Osteoblast (primary cell): ENCODE measurements around the gene TAC3. TPM values are rescaled to one million over a fixed set of nuclear protein-coding genes. Genes with fewer than 3 reads are reported as not detected.
A peak's percentile ranks its signal among the peaks of the same experiment; 100 is the strongest.

Source experiments
- DNase-seq: peaks from one replicate; pipeline ENCODE4 v3.0.0; 2011; ENCODE audit warnings: low spot score, mixed read lengths; ENCODE audit not compliant: insufficient read length; ENCODE audit errors: missing footprints
- H2AFZ ChIP-seq: 2 replicates; pipeline ENCODE4 v1.6.0; 2011; ENCODE audit warnings: mild to moderate bottlenecking, low read length
- H3K27ac ChIP-seq: 2 replicates; pipeline ENCODE4 v1.5.1; 2011; ENCODE audit warnings: mild to moderate bottlenecking, low read depth, low read length, moderate library complexity
- H3K27me3 ChIP-seq: 2 replicates; pipeline ENCODE4 v1.6.0; 2012; ENCODE audit warnings: mild to moderate bottlenecking, control low read depth, inconsistent platforms, low read length, moderate library complexity; ENCODE audit not compliant: insufficient read depth
- H3K36me3 ChIP-seq: 2 replicates; pipeline ENCODE4 v1.5.1; 2011; ENCODE audit warnings: mild to moderate bottlenecking, low read length, control low read depth, moderate library complexity; ENCODE audit not compliant: insufficient read depth
- H3K4me1 ChIP-seq: 2 replicates; pipeline ENCODE4 v1.5.1; 2011; ENCODE audit warnings: mild to moderate bottlenecking, low read length, control low read depth, moderate library complexity; ENCODE audit not compliant: insufficient read depth
- H3K4me2 ChIP-seq: 2 replicates; pipeline ENCODE4 v1.6.0; 2011; ENCODE audit warnings: mild to moderate bottlenecking, low read length; ENCODE audit not compliant: insufficient read depth
- H3K4me3 ChIP-seq: fragments of 200-600 bp; sonication (generic); 3 replicates; pipeline ENCODE4 v1.5.1; 2012; ENCODE audit warnings: mild to moderate bottlenecking, low read length, inconsistent platforms; ENCODE audit not compliant: insufficient read depth
- H3K79me2 ChIP-seq: 2 replicates; pipeline ENCODE4 v1.6.0; 2012; ENCODE audit warnings: mild to moderate bottlenecking, low read length, control low read depth, inconsistent platforms; ENCODE audit not compliant: insufficient read depth
- H3K9me3 ChIP-seq: 2 replicates; pipeline ENCODE4 v1.5.1; 2011; ENCODE audit warnings: low read depth, low read length, control low read depth
- H4K20me1 ChIP-seq: 2 replicates; pipeline ENCODE4 v1.6.0; 2012; ENCODE audit warnings: mild to moderate bottlenecking, low read length, control low read depth; ENCODE audit not compliant: insufficient read depth
- CTCF ChIP-seq: IDR thresholded peaks from 2 replicates; pipeline ENCODE4 v1.5.1; 2011; ENCODE audit warnings: mild to moderate bottlenecking, low read depth, low read length, moderate library complexity; ENCODE audit errors: extremely low read depth
- total RNA-seq: library from RNA; depleted of rRNA; stranded (reverse); fragments of >200 nt; gene quantifications from 2 replicates; pipeline ENCODE4 v1.2.3, GENCODE V29; 2012

TAC3 gene
- total RNA-seq, 1 donor = not detected

- no peak for TF ChIP-seq CTCF
- H3K4me2 ChIP-seq = peak overlapping the region; percentile 22
- peaks cover 17% of the 10 kb centered on the region for H3K4me1 ChIP-seq
- no peaks in the 10 kb centered on the region for H4K20me1 ChIP-seq
- DNase-seq = no peak
- peaks cover 31% of the 10 kb centered on the region for H3K27me3 ChIP-seq
- no peak overlapping the region for H3K4me3 ChIP-seq
- H3K79me2 ChIP-seq = no peaks in the 10 kb centered on the region
- no peak overlapping the region for H3K27ac ChIP-seq
- H3K36me3 ChIP-seq = no peaks in the 10 kb centered on the region
- H2AFZ ChIP-seq = peak overlapping the region; percentile 21
- H3K9me3 ChIP-seq = no peaks in the 10 kb centered on the region
Measured at GRCh38 chr12:57011438-57012424, 4.6 kb downstream of the TAC3 start.

DNA sequence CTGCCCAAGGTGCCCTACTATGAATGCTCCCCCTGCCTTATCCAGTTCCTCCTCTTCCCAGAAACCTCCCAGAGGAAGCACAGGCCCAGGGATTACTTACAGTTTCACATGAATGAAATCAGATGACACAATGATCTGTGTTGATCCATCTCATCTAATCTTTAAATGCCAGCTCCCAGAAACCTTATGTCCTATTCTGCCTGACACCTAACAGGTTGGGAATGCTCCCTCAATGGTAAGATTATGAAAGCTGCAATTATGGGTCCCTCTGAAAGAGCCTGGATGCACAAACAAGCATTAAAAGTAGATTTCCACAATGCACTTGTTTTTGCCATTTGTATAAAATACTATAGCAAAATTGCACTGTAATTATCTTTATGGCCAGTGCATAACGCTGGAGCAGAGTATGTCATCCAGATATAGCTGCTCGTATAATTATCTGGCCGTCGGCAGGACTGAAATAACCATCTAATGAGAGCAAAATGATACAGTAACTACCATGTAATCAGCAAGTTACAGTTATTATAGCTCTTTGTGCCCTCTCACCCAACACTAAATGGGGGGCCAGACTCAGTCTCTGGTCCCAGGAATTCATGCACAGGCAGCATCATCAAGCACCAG lies 5.6 kb downstream of the TAC3 start:
- no peak overlapping the region for H3K4me2 ChIP-seq
- H3K4me1 ChIP-seq = peaks cover 20% of the 10 kb centered on the region
- no peak overlapping the region for H2AFZ ChIP-seq
- H3K36me3 ChIP-seq = no peaks in the 10 kb centered on the region
- no peak for TF ChIP-seq CTCF
- H3K4me3 ChIP-seq = no peak overlapping the region
- peaks cover 26% of the 10 kb centered on the region for H3K27me3 ChIP-seq
- H3K9me3 ChIP-seq = no peaks in the 10 kb centered on the region
- no peak for DNase-seq
- H3K79me2 ChIP-seq = peaks cover 2% of the 10 kb centered on the region
- H3K27ac ChIP-seq = no peak overlapping the region
- no peaks in the 10 kb centered on the region for H4K20me1 ChIP-seq

GRCh38 chr12:57009949-57010626 lies 6.2 kb downstream of the TAC3 start:
- no peak for DNase-seq

More at GRCh38 chr12:57009949-57010626, 6.2 kb downstream of the TAC3 start:
- Histone ChIP-seq H3K36me3 (no peaks in the 10 kb centered on the region), H3K9me3 (no peaks in the 10 kb centered on the region), H3K4me1 (peaks cover 26% of the 10 kb centered on the region), H4K20me1 (no peaks in the 10 kb centered on the region), H3K4me3 (no peak overlapping the region), H3K79me2 (peaks cover 8% of the 10 kb centered on the region), H3K4me2 (no peak overlapping the region), H3K27ac (no peak overlapping the region), H2AFZ (no peak overlapping the region), H3K27me3 (peaks cover 20% of the 10 kb centered on the region)
- TF ChIP-seq CTCF = no peak
